ENCODE data around the gene JUND. TPM values are rescaled to one million over a fixed set of nuclear protein-coding genes. Genes with fewer than 3 reads are reported as not detected.
A peak's percentile ranks its signal among the peaks of the same experiment; 100 is the strongest.

The JUND gene
- total RNA-seq, 3 donors from 2014 or later, result 232 to 244 (median 242) TPM

DNA sequence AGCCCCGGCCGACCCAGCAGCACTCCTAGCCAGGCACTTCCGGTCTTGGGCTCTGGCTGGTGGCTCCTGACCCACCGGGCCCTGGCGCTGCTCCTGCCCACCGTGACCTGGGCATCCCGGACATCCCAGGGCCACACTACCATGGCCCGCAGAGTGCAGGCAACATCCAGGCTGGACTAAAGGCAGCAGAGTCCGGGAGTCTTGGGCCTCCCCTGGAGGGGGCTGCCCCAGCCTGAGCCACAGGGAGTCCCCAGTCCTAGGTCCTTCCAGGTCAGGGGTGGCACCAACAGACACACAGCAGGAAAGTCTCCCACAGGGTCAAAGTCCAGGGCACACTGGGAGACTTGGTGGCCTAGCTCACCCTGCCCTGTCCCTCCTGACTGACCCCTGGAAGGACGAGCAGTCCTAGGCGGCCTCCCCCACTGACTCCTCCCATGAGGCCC, 30.7 kb upstream of the JUND start:
- Mint-ChIP-seq H3K9me3 (no peaks in the 10 kb centered on the region), H3K4me1 (ENCODE audit: low read depth) (peaks cover 7% of the 10 kb centered on the region), H3K36me3 (ENCODE audit: insufficient read depth) (peaks cover 11% of the 10 kb centered on the region)

DNA sequence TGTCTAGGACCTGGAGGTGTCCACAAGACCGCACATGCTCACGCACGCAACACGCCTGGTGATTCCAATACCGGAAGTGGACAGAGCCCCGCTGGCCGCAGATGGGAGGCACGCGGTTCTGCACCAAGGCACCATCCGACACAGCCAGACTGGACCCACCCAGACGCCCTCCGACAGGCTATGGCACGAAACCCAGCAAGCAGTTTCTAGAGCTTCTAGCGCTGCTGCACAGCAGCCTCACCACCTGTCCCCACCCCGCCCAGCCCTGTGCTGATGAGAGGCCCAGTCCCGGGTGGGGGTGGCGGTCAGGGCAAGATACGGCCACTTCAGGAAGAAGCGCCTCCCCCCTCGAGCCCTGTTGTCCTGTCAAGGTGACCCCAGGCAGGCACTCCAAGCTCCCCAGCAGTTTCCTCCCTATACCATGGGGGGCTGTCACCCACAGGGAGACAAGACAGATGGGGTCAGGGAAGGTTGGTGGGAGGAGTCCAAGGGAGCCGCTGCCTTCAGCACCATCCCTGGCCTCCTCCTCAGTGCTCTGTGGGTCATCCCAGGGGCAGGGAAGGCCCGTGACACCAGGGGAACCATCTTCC, 30.2 kb upstream of the JUND start:
- Mint-ChIP-seq H3K4me3 (no peak overlapping the region), H3K9me3 (no peaks in the 10 kb centered on the region), H3K36me3 (ENCODE audit: insufficient read depth) (peaks cover 13% of the 10 kb centered on the region), H3K4me1 (ENCODE audit: low read depth) (peaks cover 11% of the 10 kb centered on the region), H3K27me3 (ENCODE audit: low read depth) (no peaks in the 10 kb centered on the region)
- no peak for ATAC-seq
- DNase-seq, result no peak

More for the DNA sequence above, 30.7 kb upstream of the JUND start:
- no peaks in the 10 kb centered on the region for H3K27me3 Mint-ChIP-seq (ENCODE audit: low read depth)
- H3K4me3 Mint-ChIP-seq, result no peak overlapping the region
- ATAC-seq (no peak), DNase-seq (no peak)

DNA sequence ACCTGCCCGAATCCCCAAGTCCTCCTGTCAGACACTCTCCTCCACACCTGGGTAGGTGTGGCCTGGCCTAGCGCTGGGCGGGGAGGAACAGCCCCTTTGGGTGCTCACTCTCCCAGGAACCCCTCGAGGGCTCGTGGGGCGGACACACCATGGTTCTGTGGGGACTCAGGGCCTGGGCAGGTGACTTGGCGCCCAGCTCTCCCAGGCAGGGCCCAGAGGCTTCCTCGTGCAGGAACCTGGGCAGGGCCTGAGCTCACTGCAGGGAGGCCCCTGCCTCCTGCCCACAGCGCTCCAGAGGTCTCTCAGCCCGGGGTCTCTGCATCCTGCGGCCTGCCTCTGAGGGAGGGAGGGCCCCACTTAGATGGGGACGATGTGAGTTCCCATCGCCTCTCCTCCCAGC, 29.5 kb upstream of the JUND start:
- DNase-seq, result no peak
- ATAC-seq, result no peak
- Mint-ChIP-seq H3K9me3 (no peaks in the 10 kb centered on the region), H3K27me3 (ENCODE audit: low read depth) (no peaks in the 10 kb centered on the region), H3K4me3 (no peak overlapping the region), H3K4me1 (ENCODE audit: low read depth) (peaks cover 18% of the 10 kb centered on the region), H3K36me3 (ENCODE audit: insufficient read depth) (peaks cover 13% of the 10 kb centered on the region)

DNA sequence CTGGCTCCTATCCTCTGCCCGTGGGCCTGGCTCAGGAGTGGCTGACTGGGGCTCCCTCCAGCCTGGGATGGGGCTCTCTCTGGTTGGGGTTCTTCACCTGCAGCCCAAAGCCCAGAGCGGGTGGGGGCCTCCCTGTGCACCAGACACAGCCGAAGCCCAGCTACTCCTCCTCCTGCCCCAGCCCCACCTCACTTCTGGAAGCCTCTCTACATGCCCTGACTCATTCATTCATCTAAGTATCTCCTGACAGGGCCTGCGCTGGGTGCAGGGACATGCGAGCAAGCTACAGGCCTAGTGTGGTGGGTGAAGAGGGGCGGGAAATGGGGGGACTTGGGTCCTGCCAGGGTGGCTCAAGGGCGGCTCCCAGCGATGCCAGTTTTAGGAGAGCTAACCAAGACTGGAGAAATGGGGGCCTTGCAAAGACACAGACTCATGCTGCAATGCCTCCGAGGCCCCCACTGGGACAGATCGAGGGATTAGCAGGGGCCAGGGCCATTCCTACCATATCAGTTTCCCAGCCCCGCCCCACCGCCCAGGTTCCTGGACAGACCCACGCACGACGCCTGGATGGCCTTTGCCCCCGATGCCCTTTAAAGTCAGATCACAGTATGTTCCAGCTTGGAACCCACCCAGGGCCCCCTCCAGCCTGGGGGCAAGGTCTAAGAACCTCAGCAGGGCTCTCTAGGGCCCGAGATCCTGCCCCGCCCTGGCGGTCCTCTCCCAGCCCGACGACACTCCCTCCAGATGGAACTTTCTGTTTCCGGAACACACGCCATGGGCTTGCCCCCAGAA, 28.9 kb upstream of the JUND start:
- H3K4me1 Mint-ChIP-seq (ENCODE audit: low read depth), result peaks cover 23% of the 10 kb centered on the region
- DNase-seq (no peak), ATAC-seq (no peak)
- H3K27me3 Mint-ChIP-seq (ENCODE audit: low read depth), result no peaks in the 10 kb centered on the region
- no peaks in the 10 kb centered on the region for H3K9me3 Mint-ChIP-seq
- H3K36me3 Mint-ChIP-seq (ENCODE audit: insufficient read depth), result peaks cover 13% of the 10 kb centered on the region
- no peak overlapping the region for H3K4me3 Mint-ChIP-seq

DNA sequence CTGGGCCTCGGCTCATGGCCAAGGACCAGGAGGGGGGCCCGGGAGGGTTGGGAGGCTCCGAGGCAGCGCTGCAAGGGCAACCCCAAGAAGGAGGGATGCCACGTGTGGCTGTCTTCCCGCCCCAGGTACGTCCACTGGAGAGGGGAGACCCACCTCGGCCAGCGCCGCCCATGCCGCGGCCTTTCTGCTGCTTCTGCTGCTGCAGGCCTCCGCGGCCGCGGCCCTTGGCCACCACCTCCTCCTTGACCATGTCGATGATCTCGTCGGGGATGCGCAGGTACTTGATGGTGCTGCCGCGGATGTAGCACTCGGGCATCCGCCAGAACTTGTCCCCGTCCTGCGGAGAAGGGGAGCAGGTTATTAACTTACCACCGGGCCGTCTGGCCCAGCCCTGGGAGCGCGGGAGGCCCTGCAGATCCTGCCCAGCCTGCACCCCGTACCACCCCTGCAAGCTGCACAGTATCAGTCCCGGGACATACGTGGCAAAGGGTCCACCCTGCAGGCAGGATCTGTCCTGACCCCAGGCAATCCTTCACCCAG, 28.2 kb upstream of the JUND start:
- ATAC-seq (no peak), DNase-seq (no peak)
- H3K9me3 Mint-ChIP-seq, result no peaks in the 10 kb centered on the region
- H3K27me3 Mint-ChIP-seq (ENCODE audit: low read depth), result no peaks in the 10 kb centered on the region
- H3K4me3 Mint-ChIP-seq, result no peak overlapping the region
- H3K4me1 Mint-ChIP-seq (ENCODE audit: low read depth), result peaks cover 30% of the 10 kb centered on the region
- peaks cover 13% of the 10 kb centered on the region for H3K36me3 Mint-ChIP-seq (ENCODE audit: insufficient read depth)

DNA sequence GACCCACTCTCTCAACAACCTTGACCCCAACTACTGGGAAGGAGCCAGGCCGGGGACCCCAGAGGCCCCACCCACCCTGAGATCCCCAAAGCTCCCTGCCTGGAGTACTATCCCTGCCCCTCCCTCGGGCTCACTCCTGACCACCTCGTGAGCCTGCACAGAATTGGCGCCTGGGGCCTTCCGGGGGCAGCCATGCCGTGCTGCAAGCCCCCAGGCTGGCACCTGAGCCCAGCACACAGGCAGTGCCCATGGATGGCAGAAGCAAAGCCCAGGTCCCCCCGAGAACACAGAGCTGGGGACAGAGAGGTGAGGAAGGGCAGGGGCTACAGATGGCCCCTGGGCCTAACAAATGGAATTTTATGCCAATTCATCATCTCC, 27.5 kb upstream of the JUND start:
- no peak overlapping the region for H3K4me3 Mint-ChIP-seq
- H3K4me1 Mint-ChIP-seq (ENCODE audit: low read depth), result peaks cover 36% of the 10 kb centered on the region
- DNase-seq (no peak), ATAC-seq (no peak)
- peaks cover 11% of the 10 kb centered on the region for H3K36me3 Mint-ChIP-seq (ENCODE audit: insufficient read depth)
- H3K9me3 Mint-ChIP-seq, result no peaks in the 10 kb centered on the region
- H3K27me3 Mint-ChIP-seq (ENCODE audit: low read depth), result no peaks in the 10 kb centered on the region

DNA sequence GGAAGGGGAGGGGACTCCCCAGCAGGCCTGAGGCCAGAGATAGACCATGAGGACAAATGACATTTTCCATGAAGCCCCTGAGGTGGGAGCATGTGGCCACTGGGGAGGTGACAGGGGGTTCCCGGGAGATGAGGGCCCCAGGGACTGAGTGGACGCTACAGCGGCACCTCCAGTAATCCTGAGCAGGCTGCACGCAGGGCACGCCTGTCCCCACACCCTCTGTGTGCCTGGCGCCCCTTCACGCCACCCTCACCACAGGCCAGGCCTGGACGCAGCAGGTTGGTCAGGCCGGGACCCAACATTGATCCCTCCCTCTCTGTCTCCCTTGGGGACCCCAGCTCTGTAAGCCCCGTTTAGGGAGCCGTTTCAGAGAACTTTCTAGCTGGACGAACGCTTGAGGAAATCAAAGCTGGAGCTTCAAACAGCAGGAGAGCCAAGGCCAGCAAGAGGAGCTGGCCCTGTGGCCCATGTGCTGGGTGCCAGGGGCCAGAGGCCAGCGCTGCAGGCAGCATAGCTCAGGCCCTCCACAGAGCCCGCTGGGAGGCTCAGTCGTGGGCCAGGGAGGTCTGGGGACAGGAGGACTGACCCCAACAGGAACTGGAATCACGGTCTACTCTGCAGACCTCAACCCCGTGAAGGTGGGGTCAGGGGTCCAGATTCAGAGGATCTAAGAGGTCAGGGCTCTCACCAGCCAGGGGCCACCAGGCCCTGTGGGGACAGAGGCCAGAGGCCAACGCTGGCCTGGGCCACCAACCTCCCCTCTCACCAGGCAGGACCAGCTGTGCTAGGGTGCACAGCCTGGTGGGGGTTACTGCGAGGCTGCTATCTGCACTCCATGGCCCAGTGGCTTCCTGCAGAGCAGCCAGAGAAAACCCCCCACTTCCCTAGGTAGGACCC, 26.9 kb upstream of the JUND start:
- H3K4me3 Mint-ChIP-seq, result no peak overlapping the region
- H3K9me3 Mint-ChIP-seq, result no peaks in the 10 kb centered on the region
- ATAC-seq, result no peak
- H3K36me3 Mint-ChIP-seq (ENCODE audit: insufficient read depth), result peaks cover 11% of the 10 kb centered on the region
- DNase-seq, result no peak
- H3K27me3 Mint-ChIP-seq (ENCODE audit: low read depth), result no peaks in the 10 kb centered on the region
- peaks cover 42% of the 10 kb centered on the region for H3K4me1 Mint-ChIP-seq (ENCODE audit: low read depth)

DNA sequence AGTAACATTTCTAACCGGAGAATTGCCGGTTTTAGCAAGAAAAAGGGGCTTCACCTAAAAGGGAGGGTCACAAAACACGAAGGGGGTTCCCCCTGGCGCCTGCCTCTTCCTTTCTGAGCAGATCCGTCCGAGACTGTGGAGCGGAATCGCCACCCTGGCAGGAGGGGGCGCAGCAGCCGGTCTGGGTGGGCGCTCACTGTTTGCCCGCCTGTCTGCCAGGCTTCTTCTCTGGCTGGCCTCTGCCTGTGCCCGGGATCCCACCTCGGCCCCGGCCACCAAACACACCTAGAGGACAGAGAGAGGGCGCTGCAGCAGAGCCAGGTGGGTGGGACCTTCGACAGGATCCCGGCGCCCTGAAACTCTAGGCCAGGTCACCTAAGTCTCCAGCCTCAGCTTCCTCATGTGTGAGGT, 25.9 kb upstream of the JUND start:
- peak overlapping the region; percentile 31 for H3K4me3 Mint-ChIP-seq
- H3K4me1 Mint-ChIP-seq (ENCODE audit: low read depth), result peaks cover 44% of the 10 kb centered on the region
- no peaks in the 10 kb centered on the region for H3K27me3 Mint-ChIP-seq (ENCODE audit: low read depth)
- H3K9me3 Mint-ChIP-seq, result no peaks in the 10 kb centered on the region
- H3K36me3 Mint-ChIP-seq (ENCODE audit: insufficient read depth), result peaks cover 7% of the 10 kb centered on the region
- ATAC-seq, result no peak
- DNase-seq, result no peak

DNA sequence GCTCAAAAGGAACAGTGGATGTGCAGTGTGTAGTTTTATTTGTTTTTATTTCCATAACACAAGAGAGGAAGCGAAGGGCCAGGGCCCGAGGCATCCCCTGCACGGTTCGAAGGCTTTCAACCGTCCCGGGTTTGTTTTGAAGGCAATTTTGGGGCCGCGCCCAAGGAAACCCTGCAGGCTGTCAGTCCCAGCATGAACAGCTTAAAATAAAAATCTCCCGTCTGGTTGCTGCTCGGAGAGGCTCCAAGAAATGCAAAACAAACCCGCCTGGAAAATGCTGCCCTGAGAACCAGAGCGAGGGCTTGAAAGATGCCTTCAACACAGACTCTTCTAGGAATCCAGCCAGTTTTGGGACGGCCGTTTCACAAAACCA, 25.5 kb upstream of the JUND start:
- DNase-seq (no peak), ATAC-seq (no peak)
- H3K4me3 Mint-ChIP-seq, result peak overlapping the region; percentile 33
- no peaks in the 10 kb centered on the region for H3K9me3 Mint-ChIP-seq
- peaks cover 47% of the 10 kb centered on the region for H3K4me1 Mint-ChIP-seq (ENCODE audit: low read depth)
- H3K36me3 Mint-ChIP-seq (ENCODE audit: insufficient read depth), result peaks cover 7% of the 10 kb centered on the region
- no peaks in the 10 kb centered on the region for H3K27me3 Mint-ChIP-seq (ENCODE audit: low read depth)

DNA sequence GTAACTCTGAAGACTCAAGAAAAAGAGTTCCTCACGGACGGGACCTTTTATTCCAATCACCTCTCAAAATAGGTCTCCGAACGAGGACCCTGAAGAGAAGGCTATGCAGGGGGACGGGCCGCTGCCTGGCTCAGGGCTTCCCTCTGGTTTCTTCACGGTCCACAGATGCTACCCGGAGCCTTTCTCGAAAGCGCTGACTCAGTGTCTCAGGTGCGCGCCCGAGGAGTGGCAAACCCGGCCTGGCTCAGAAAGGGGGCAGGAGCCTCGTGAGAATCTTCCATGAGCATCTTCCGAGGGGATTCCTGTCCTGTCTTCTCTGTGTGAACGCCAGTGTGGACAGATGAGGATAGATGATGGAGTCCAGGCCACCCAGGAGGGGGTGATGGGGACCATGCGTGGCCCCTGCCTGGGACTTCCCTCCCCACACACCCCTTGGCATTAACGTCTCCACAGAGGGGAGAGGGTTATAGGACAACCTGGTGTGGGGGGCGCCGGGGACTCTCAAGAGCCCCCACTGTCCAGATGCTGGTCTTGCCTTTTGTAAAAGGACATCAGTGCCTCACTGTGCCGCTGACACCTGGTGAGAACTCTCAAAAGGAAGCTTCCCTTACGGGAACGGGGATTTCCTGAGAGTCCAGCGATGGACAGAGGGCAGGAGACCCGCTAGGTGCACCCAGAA, 24.9 kb upstream of the JUND start:
- DNase-seq (no peak), ATAC-seq (no peak)
- no peaks in the 10 kb centered on the region for H3K9me3 Mint-ChIP-seq
- peaks cover 7% of the 10 kb centered on the region for H3K36me3 Mint-ChIP-seq (ENCODE audit: insufficient read depth)
- H3K4me3 Mint-ChIP-seq, result peak overlapping the region; percentile 33
- H3K27me3 Mint-ChIP-seq (ENCODE audit: low read depth), result no peaks in the 10 kb centered on the region
- peaks cover 51% of the 10 kb centered on the region for H3K4me1 Mint-ChIP-seq (ENCODE audit: low read depth)

DNA sequence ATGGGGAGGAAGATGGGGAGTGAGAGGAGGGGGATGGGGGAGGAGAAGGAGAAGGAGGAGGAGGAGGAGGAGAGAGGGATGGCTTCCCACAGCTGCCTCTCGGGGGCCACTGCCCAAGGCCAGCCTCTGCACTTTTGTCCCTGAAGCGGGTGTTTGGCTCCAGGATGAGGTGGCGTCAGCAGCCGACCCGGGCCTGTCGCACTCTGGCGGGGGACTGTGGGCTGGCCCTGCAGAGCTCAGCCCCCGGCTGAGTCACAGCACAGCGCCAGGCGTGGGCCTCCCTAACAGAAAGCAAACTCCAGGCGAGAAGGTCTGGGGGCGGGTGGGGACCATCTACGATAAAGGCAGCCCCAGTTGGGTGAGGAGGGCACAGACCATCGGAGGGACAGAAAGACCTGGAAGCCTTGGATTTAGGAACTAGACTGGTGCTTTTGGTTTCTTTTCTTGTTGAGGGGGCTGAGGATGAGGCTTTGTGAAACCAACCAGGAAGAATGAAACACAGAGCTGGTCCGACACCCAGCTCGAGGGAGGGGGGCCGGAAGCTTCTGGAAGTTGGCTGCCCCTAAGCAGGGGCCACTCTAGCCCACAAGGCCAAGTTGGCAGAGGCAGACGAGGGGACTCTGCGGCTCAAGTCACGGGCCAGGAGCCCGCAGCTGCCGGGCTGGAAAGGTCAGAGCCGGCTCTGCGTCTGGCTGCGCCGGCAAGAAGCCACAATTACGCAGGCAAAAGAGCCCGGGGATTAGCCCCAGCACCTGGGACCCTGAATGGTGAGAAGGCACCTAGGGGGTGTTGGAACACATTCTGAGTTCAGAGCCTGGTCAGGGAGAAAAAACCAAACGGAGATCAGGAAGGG, 23.3 kb upstream of the JUND start:
- Mint-ChIP-seq H3K9me3 (no peaks in the 10 kb centered on the region), H3K4me3 (peak overlapping the region; percentile 90), H3K27me3 (ENCODE audit: low read depth) (no peaks in the 10 kb centered on the region), H3K36me3 (ENCODE audit: insufficient read depth) (peaks cover 7% of the 10 kb centered on the region), H3K4me1 (ENCODE audit: low read depth) (peaks cover 51% of the 10 kb centered on the region)
- DNase-seq (peak; percentile 84), ATAC-seq (peak; percentile 86 to 87)

DNA sequence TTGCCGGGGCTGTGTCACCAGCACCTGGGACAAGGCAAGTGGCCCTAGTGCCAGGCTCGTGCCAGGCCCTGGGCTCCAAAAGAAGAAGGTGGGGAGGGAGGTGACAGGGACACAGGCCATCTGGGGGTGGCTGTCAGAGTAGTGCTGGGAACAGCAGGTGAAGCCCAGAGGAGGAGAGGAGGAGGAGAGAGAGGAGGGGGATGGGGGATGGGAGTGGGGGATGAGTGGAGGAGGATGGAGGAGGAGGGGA, 22.7 kb upstream of the JUND start:
- peaks cover 52% of the 10 kb centered on the region for H3K4me1 Mint-ChIP-seq (ENCODE audit: low read depth)
- DNase-seq, result no peak
- H3K27me3 Mint-ChIP-seq (ENCODE audit: low read depth), result no peaks in the 10 kb centered on the region
- ATAC-seq, result peak; percentile 8 to 12
- peak overlapping the region; percentile 90 for H3K4me3 Mint-ChIP-seq
- no peaks in the 10 kb centered on the region for H3K9me3 Mint-ChIP-seq
- peaks cover 7% of the 10 kb centered on the region for H3K36me3 Mint-ChIP-seq (ENCODE audit: insufficient read depth)

DNA sequence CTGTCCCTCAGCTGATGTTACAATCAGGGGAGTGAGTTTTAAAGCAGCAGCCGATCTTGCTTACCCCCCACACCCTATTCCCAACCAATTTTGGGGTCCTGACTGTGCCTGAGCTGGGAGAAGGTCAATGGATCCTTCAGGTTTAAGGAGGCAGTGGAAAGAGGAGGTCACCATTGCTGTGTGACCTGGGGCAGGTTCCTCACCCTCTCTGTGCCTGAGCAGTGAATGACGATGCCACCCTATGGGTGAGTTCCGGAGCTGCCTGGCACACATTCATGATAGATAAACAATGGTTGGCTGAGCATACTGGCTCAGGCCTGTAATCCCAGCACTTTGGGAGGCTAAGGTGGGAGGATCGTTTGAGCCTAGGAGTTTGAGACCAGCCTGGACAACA, 20.3 kb upstream of the JUND start:
- no peaks in the 10 kb centered on the region for H3K27me3 Mint-ChIP-seq (ENCODE audit: low read depth)
- DNase-seq (no peak), ATAC-seq (no peak)
- H3K4me1 Mint-ChIP-seq (ENCODE audit: low read depth), result peaks cover 57% of the 10 kb centered on the region
- no peak overlapping the region for H3K4me3 Mint-ChIP-seq
- H3K9me3 Mint-ChIP-seq, result no peaks in the 10 kb centered on the region
- peaks cover 1% of the 10 kb centered on the region for H3K36me3 Mint-ChIP-seq (ENCODE audit: insufficient read depth)

All from activated T-cell treated with anti-CD3 and anti-CD28 coated beads, Interleukin-2, amount 50 U/mL, for 4 hours (primary cell).